PC-3 (cell line): ENCODE results near the gene HFM1. TPM values are rescaled to one million over a fixed set of nuclear protein-coding genes. Genes with fewer than 3 reads are reported as not detected.

Experiments
- ATAC-seq: fragments of 200-7000 bp; cut with Tn5 transposase; 2 replicates; pipeline ENCODE4 v1.9.1; 2020; ENCODE audit warnings: mild to moderate bottlenecking, moderate library complexity
- BruUV-seq: library from RNA; stranded (reverse); fragments of 400-500 nt; replicated peaks from 2 replicates; lab custom pipeline; 2021; lab: Mats Ljungman, UMichigan
- CTCF ChIA-PET: fragments of 300-600 bp; sonication (Branson Sonifier 250); formaldehyde crosslinking; loops from one replicate; lab custom pipeline; 2022; ENCODE audit warnings: antibody characterized with exemption; lab: Charles Lee
- POLR2A ChIA-PET: fragments of 300-600 bp; sonication (Branson Sonifier 250); formaldehyde crosslinking; loops from one replicate; lab custom pipeline; 2022; ENCODE audit warnings: antibody characterized with exemption; ENCODE audit not compliant: unreplicated experiment; lab: Charles Lee
- DNase-seq: peaks from one replicate; pipeline ENCODE4 v3.0.0-alpha.2; 2015
- H2AFZ ChIP-seq: fragments of 300-600 bp; sonication (generic); 2 replicates; pipeline ENCODE4 v1.6.0; 2016; ENCODE audit warnings: antibody characterized with exemption, low read length
- H3F3A ChIP-seq: fragments of 300-600 bp; sonication (generic); one replicate; pipeline ENCODE4 v1.6.0; 2017; ENCODE audit warnings: antibody characterized with exemption, low read length, control low read depth, mild to moderate bottlenecking; ENCODE audit not compliant: unreplicated experiment
- H3K27ac ChIP-seq: fragments of 300-600 bp; sonication (generic); 2 replicates; pipeline ENCODE4 v1.5.1; 2016; ENCODE audit warnings: mild to moderate bottlenecking, low read length
- H3K27me3 ChIP-seq: fragments of 300-600 bp; sonication (generic); 2 replicates; pipeline ENCODE4 v1.6.1; 2016; ENCODE audit warnings: low read length, mixed read lengths
- H3K36me3 ChIP-seq: fragments of 300-600 bp; sonication (generic); 2 replicates; pipeline ENCODE4 v1.6.1; 2016; ENCODE audit warnings: low read depth, mixed run types, low read length, mixed read lengths
- H3K4me1 ChIP-seq: fragments of 300-600 bp; sonication (generic); 2 replicates; pipeline ENCODE4 v1.5.1; 2016; ENCODE audit warnings: low read length; ENCODE audit not compliant: insufficient read depth
- H3K4me2 ChIP-seq: fragments of 300-600 bp; sonication (generic); 2 replicates; pipeline ENCODE4 v1.6.0; 2016; ENCODE audit warnings: low read length
- H3K4me3 ChIP-seq: fragments of 300-600 bp; sonication (generic); 2 replicates; pipeline ENCODE4 v1.5.1; 2016; ENCODE audit warnings: mild to moderate bottlenecking, low read length, mixed read lengths
- H3K79me2 ChIP-seq: fragments of 300-600 bp; sonication (generic); 2 replicates; pipeline ENCODE4 v1.6.1; 2017; ENCODE audit warnings: low read length, mixed read lengths
- H3K9ac ChIP-seq: fragments of 300-600 bp; sonication (generic); 2 replicates; pipeline ENCODE4 v1.6.0; 2016; ENCODE audit warnings: mild to moderate bottlenecking, low read length
- H3K9me2 ChIP-seq: fragments of 300-600 bp; sonication (generic); replicated peaks from 2 replicates; pipeline ENCODE4 v1.6.1; 2016; ENCODE audit warnings: mixed run types, low read length, mixed read lengths
- H3K9me3 ChIP-seq: fragments of 300-600 bp; sonication (generic); 2 replicates; pipeline ENCODE4 v1.6.1; 2016; ENCODE audit warnings: low read length, mixed read lengths
- H4K20me1 ChIP-seq: fragments of 300-600 bp; sonication (generic); 2 replicates; pipeline ENCODE4 v1.6.1; 2016; ENCODE audit warnings: low read length, mixed read lengths
- CTCF ChIP-seq: fragments of 300-600 bp; sonication (generic); conservative IDR thresholded peaks from 2 replicates; pipeline ENCODE4 v1.5.1; 2017; ENCODE audit warnings: antibody characterized with exemption, low read depth, mild to moderate bottlenecking, low read length
- EZH2 ChIP-seq: fragments of 300-600 bp; sonication (generic); IDR thresholded peaks from one replicate; pipeline ENCODE4 v1.6.1; 2017; ENCODE audit warnings: antibody characterized with exemption, mild to moderate bottlenecking, low read length; ENCODE audit not compliant: unreplicated experiment
- EZH2phosphoT487 ChIP-seq: fragments of 300-600 bp; sonication (generic); IDR thresholded peaks from 2 replicates; pipeline ENCODE4 v1.6.1; 2018; ENCODE audit warnings: mild to moderate bottlenecking, antibody characterized with exemption, low read length, borderline replicate concordance
- intact Hi-C: fragments of 100-400 bp; cut with micrococcal nuclease; formaldehyde crosslinking; loops from 2 replicates; pipeline ENCODE4 v1.9.0; 2023
- total RNA-seq: library from RNA; depleted of rRNA; stranded (reverse); fragments of >200 nt; gene quantifications from 2 replicates; pipeline ENCODE4 v1.2.3, GENCODE V29; 2014

HFM1 gene
- total RNA-seq, 1 experiment from 2014 or later = not detected

GRCh38 chr1:91282695-91283420 lies 121.8 kb downstream of the HFM1 start:
- H3K27me3 ChIP-seq = peaks cover 14% of the 10 kb centered on the region
- H4K20me1 ChIP-seq = no peaks in the 10 kb centered on the region

GRCh38 chr1:91281782-91282181 lies 122.9 kb downstream of the HFM1 start:
- ATAC-seq (no peak), DNase-seq (no peak)
- no peaks in the 10 kb centered on the region for H4K20me1 ChIP-seq
- H3K9me2 ChIP-seq = no peaks in the 10 kb centered on the region
- POLR2A ChIA-PET = no interaction called here
- no peaks in the 10 kb centered on the region for H3K4me1 ChIP-seq
- H3K4me2 ChIP-seq = no peak overlapping the region
- H3K79me2 ChIP-seq = no peaks in the 10 kb centered on the region
- CTCF ChIA-PET = no interaction called here
- intact Hi-C loops = loop anchor here (1.0 to 2.0 kb wide), 2 partner anchors 121 to 219 kb away; partner anchors contain the start of gene CDC7
- no peak overlapping the region for H3K9ac ChIP-seq
- TF ChIP-seq EZH2phosphoT487 = no peak
- no peak for TF ChIP-seq CTCF
- no peak for TF ChIP-seq EZH2
- no peaks in the 10 kb centered on the region for H3K36me3 ChIP-seq
- H3K9me3 ChIP-seq = no peaks in the 10 kb centered on the region
- BruUV-seq = no TSS peak
- H3K4me3 ChIP-seq = no peak overlapping the region
- no peaks in the 10 kb centered on the region for H3F3A ChIP-seq
- no peak overlapping the region for H3K27ac ChIP-seq
- peaks cover 14% of the 10 kb centered on the region for H3K27me3 ChIP-seq
- H2AFZ ChIP-seq = no peak overlapping the region

More at GRCh38 chr1:91282695-91283420, 121.8 kb downstream of the HFM1 start:
- intact Hi-C loops = loop anchor here (1.0 to 2.0 kb wide), 2 partner anchors 119 to 218 kb away; partner anchors contain the start of gene CDC7
- no peaks in the 10 kb centered on the region for H3K79me2 ChIP-seq
- H3K27ac ChIP-seq = no peak overlapping the region
- no peaks in the 10 kb centered on the region for H3K36me3 ChIP-seq
- H3K4me1 ChIP-seq = no peaks in the 10 kb centered on the region
- peak; percentile 88 for TF ChIP-seq CTCF
- TF ChIP-seq EZH2phosphoT487 = no peak
- H3K9me2 ChIP-seq = no peaks in the 10 kb centered on the region
- no peaks in the 10 kb centered on the region for H3F3A ChIP-seq
- ATAC-seq (peak; percentile 67), DNase-seq (peak; percentile 82)
- 0 out of 2 replicates have a peak overlapping the region, but pooled peaks have one; percentile 29 for H2AFZ ChIP-seq
- ChIA-PET CTCF (interaction anchor here (0.6 kb wide), 1 partner anchor 669 kb away, joined by 3 read pairs; no protein-coding TSS in a partner anchor), POLR2A (no interaction called here)
- no peak overlapping the region for H3K4me2 ChIP-seq
- no peak overlapping the region for H3K4me3 ChIP-seq
- H3K9ac ChIP-seq = no peak overlapping the region
- no peaks in the 10 kb centered on the region for H3K9me3 ChIP-seq
- no TSS peak for BruUV-seq

- Histone ChIP-seq H3K9me2 (no peaks in the 10 kb centered on the region), H3F3A (no peaks in the 10 kb centered on the region), H3K4me2 (no peak overlapping the region), H4K20me1 (no peaks in the 10 kb centered on the region), H2AFZ (no peak overlapping the region), H3K9ac (no peak overlapping the region), H3K4me1 (no peaks in the 10 kb centered on the region), H3K36me3 (no peaks in the 10 kb centered on the region), H3K9me3 (no peaks in the 10 kb centered on the region), H3K27ac (no peak overlapping the region), H3K27me3 (peaks cover 14% of the 10 kb centered on the region), H3K79me2 (no peaks in the 10 kb centered on the region), H3K4me3 (no peak overlapping the region)
- TF ChIP-seq EZH2phosphoT487 (no peak), EZH2 (no peak), CTCF (peak; percentile 59)
- ATAC-seq (no peak), DNase-seq (peak; percentile 25)
- CTCF ChIA-PET = interaction anchor here (1.3 kb wide), 1 partner anchor 112 kb away, joined by 18 read pairs; no protein-coding TSS in a partner anchor
- intact Hi-C loops = loop anchor here (1.0 to 10.0 kb wide), 4 partner anchors 112 to 1232 kb away; no protein-coding TSS in a partner anchor
- no TSS peak for BruUV-seq
- POLR2A ChIA-PET = interaction anchor here (0.7 kb wide), 1 partner anchor 513 kb away, joined by 4 read pairs; no protein-coding TSS in a partner anchor
Measured at GRCh38 chr1:91278754-91279153, 125.9 kb downstream of the HFM1 start.
